Measurements from ENCODE around the gene SLC37A4.

DNA sequence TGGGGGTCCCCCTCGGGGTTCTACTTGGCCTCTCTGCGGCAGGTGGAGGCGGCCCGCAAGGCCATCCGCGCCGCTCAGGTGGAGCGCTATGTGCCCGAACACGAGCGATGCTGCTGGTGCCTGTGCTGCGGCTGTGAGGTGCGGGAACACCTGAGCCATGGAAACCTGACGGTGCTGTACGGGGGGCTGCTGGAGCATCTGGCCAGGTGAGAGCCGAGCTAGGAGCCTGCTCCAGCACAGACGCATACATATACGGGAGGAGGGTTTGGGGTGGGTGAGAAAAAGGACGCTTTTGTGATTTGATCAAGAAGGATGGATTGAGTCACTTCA lies 32.3 kb downstream of the SLC37A4 start:
- TF ChIP-seq NFIC (IDR thresholded peaks at IDR 0.05; ENCODE audit: low read depth, low read length) (no peak), HCFC1 (IDR thresholded peaks at IDR 0.05; ENCODE audit: low read length) (no peak), POLR2AphosphoS5 (IDR thresholded peaks at IDR 0.05; ENCODE audit: low read length) (no peak), EP300 (IDR thresholded peaks at IDR 0.05; ENCODE audit: borderline replicate concordance in 1 of 2, control insufficient read depth in 1 of 2, low read depth in 2 of 2, low read length in 2 of 2) (no peak), BRCA1 (IDR thresholded peaks at IDR 0.05; ENCODE audit: low read depth, low read length) (no peak), POLR2A (IDR thresholded peaks at IDR 0.05; ENCODE audit: low read depth, low read length) (no peak), ZNF384 (IDR thresholded peaks at IDR 0.05; ENCODE audit: borderline replicate concordance, low read depth, low read length) (no peak), EZH2 (IDR thresholded peaks at IDR 0.05; ENCODE audit: borderline replicate concordance, control insufficient read depth, low read depth, low read length) (no peak), RCOR1 (conservative IDR thresholded peaks at IDR 0.05; ENCODE audit: low read depth, low read length) (no peak)
- TF ChIP-seq, protein P1, sequence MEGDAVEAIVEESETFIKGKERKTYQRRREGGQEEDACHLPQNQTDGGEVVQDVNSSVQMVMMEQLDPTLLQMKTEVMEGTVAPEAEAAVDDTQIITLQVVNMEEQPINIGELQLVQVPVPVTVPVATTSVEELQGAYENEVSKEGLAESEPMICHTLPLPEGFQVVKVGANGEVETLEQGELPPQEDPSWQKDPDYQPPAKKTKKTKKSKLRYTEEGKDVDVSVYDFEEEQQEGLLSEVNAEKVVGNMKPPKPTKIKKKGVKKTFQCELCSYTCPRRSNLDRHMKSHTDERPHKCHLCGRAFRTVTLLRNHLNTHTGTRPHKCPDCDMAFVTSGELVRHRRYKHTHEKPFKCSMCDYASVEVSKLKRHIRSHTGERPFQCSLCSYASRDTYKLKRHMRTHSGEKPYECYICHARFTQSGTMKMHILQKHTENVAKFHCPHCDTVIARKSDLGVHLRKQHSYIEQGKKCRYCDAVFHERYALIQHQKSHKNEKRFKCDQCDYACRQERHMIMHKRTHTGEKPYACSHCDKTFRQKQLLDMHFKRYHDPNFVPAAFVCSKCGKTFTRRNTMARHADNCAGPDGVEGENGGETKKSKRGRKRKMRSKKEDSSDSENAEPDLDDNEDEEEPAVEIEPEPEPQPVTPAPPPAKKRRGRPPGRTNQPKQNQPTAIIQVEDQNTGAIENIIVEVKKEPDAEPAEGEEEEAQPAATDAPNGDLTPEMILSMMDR (IDR thresholded peaks at IDR 0.05 in 2 of 3, conservative IDR thresholded peaks at IDR 0.05 in 1 of 3; ENCODE audit: control insufficient read depth in 2 of 3, extremely low read depth in 1 of 3, insufficient read depth in 1 of 3, low read depth in 3 of 3, low read length in 3 of 3) = no peak
- TF ChIP-seq, protein P2, sequence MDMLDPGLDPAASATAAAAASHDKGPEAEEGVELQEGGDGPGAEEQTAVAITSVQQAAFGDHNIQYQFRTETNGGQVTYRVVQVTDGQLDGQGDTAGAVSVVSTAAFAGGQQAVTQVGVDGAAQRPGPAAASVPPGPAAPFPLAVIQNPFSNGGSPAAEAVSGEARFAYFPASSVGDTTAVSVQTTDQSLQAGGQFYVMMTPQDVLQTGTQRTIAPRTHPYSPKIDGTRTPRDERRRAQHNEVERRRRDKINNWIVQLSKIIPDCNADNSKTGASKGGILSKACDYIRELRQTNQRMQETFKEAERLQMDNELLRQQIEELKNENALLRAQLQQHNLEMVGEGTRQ (IDR thresholded peaks at IDR 0.05; ENCODE audit: borderline replicate concordance, low read depth, low read length) = no peak
- TF ChIP-seq, protein P3, sequence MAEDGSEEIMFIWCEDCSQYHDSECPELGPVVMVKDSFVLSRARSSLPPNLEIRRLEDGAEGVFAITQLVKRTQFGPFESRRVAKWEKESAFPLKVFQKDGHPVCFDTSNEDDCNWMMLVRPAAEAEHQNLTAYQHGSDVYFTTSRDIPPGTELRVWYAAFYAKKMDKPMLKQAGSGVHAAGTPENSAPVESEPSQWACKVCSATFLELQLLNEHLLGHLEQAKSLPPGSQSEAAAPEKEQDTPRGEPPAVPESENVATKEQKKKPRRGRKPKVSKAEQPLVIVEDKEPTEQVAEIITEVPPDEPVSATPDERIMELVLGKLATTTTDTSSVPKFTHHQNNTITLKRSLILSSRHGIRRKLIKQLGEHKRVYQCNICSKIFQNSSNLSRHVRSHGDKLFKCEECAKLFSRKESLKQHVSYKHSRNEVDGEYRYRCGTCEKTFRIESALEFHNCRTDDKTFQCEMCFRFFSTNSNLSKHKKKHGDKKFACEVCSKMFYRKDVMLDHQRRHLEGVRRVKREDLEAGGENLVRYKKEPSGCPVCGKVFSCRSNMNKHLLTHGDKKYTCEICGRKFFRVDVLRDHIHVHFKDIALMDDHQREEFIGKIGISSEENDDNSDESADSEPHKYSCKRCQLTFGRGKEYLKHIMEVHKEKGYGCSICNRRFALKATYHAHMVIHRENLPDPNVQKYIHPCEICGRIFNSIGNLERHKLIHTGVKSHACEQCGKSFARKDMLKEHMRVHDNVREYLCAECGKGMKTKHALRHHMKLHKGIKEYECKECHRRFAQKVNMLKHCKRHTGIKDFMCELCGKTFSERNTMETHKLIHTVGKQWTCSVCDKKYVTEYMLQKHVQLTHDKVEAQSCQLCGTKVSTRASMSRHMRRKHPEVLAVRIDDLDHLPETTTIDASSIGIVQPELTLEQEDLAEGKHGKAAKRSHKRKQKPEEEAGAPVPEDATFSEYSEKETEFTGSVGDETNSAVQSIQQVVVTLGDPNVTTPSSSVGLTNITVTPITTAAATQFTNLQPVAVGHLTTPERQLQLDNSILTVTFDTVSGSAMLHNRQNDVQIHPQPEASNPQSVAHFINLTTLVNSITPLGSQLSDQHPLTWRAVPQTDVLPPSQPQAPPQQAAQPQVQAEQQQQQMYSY (CRISPR knock-in tag; IDR thresholded peaks at IDR 0.05) = no peak
- TF ChIP-seq, protein P4, sequence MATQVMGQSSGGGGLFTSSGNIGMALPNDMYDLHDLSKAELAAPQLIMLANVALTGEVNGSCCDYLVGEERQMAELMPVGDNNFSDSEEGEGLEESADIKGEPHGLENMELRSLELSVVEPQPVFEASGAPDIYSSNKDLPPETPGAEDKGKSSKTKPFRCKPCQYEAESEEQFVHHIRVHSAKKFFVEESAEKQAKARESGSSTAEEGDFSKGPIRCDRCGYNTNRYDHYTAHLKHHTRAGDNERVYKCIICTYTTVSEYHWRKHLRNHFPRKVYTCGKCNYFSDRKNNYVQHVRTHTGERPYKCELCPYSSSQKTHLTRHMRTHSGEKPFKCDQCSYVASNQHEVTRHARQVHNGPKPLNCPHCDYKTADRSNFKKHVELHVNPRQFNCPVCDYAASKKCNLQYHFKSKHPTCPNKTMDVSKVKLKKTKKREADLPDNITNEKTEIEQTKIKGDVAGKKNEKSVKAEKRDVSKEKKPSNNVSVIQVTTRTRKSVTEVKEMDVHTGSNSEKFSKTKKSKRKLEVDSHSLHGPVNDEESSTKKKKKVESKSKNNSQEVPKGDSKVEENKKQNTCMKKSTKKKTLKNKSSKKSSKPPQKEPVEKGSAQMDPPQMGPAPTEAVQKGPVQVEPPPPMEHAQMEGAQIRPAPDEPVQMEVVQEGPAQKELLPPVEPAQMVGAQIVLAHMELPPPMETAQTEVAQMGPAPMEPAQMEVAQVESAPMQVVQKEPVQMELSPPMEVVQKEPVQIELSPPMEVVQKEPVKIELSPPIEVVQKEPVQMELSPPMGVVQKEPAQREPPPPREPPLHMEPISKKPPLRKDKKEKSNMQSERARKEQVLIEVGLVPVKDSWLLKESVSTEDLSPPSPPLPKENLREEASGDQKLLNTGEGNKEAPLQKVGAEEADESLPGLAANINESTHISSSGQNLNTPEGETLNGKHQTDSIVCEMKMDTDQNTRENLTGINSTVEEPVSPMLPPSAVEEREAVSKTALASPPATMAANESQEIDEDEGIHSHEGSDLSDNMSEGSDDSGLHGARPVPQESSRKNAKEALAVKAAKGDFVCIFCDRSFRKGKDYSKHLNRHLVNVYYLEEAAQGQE (IDR thresholded peaks at IDR 0.05; ENCODE audit: low read depth, low read length) = no peak
